Stomach smooth muscle (tissue), 2 donors: Measurements from ENCODE around the gene TCTA.

Experiments
- H3K27ac ChIP-seq: one replicate; pipeline ENCODE4 v1.7.0; 2013; ENCODE audit warnings: mild to moderate bottlenecking, low read length, inconsistent platforms
- H3K27me3 ChIP-seq, 2 donors: one replicate each; pipeline ENCODE4 v1.7.0; 2013; ENCODE audit warnings: low read length in 2 of 2; ENCODE audit not compliant: insufficient read depth in 2 of 2, control insufficient read depth in 1 of 2
- H3K36me3 ChIP-seq, 2 donors: one replicate each; pipeline ENCODE4 v1.7.0; 2013; ENCODE audit warnings: low read length in 2 of 2; ENCODE audit not compliant: control insufficient read depth in 2 of 2, insufficient read depth in 2 of 2
- H3K4me1 ChIP-seq: one replicate; pipeline ENCODE4 v1.7.0; 2013; ENCODE audit warnings: low read length; ENCODE audit not compliant: control insufficient read depth, insufficient read depth
- H3K4me3 ChIP-seq, 2 donors: one replicate each; pipeline ENCODE4 v1.7.0; 2013; ENCODE audit warnings: low read length in 2 of 2
- H3K9ac ChIP-seq, 2 donors: one replicate each; pipeline ENCODE4 v1.7.0; 2013; ENCODE audit warnings: low read length in 2 of 2, mild to moderate bottlenecking in 1 of 2
- H3K9me3 ChIP-seq, 2 donors: one replicate each; pipeline ENCODE4 v1.7.0; 2013; ENCODE audit warnings: low read length in 2 of 2; ENCODE audit not compliant: control insufficient read depth in 2 of 2
- donor health status: healthy.
- donor health status: Pancreatic carcinoma.

Gene TCTA, protein sequence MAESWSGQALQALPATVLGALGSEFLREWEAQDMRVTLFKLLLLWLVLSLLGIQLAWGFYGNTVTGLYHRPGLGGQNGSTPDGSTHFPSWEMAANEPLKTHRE

DNA sequence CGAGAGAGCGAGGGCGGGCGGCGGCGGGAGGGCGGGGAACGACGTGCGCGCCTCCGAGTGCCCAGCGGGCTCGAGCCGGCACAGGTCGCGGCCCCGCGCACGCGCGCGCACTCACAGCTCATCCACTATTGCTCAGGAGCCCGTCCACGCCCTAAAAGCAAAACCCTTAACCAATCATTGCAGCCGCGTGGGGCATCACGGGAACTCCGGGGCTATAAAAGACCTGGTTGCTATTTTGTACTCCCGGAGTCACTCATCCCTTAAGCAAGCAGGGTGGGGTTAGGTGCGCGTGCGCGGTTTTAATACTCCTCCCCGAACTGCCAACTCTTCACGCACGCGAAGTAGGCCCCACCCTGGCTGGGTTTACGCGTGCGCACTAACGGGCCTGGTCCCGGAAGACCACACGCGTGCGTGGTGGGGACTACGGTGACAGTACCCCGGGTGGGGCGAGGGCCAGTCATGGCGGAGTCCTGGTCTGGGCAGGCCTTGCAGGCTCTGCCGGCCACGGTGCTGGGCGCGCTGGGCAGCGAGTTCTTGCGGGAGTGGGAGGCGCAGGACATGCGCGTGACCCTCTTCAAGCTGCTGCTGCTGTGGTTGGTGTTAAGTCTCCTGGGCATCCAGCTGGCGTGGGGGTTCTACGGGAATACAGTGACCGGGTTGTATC is at the start of gene TCTA, which contains the start of gene RHOA:
Gene TCTA (plus strand): TSS at position 456 of the 664 bp plus-strand sequence. CDS start 4 bp downstream, at position 460.
Gene RHOA (minus strand): TSS at position 9 of the 664 bp plus-strand sequence. CDS start 36,387 bp downstream, outside the sequence.
- peaks cover 7 to 14% of the 10 kb centered on the region in 2 donors for H3K36me3 ChIP-seq
- H3K4me3 ChIP-seq, result peak within 1 kb of the TSS; percentile 97 to 98
- peaks cover 37% of the 10 kb centered on the region for H3K4me1 ChIP-seq
- peak within 1 kb of the TSS; percentile 95 to 96 for H3K9ac ChIP-seq
- no peaks in the 10 kb centered on the region for H3K9me3 ChIP-seq
- H3K27ac ChIP-seq, result peak within 1 kb of the TSS; percentile 88
- no peaks in the 10 kb centered on the region for H3K27me3 ChIP-seq

DNA sequence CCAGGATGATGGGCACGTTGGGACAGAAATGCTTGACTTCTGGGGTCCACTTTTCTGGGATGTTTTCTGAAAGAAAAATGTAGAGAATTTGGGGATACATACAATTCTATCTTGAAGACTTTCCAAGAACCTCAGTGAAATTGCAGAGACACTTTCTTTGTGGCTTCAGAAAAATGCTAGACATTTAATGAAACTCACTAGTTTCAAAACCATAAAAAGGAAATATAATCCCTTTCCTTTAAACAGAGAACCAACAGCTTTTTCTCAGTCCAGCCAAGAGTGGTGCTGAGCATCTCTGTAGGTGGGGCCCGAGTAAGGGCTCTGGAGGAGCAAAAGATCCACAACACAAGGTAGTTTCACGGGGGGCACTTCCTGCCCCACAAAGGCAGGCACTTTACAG is 49.7 kb upstream of the TCTA start:
- peaks cover 10% of the 10 kb centered on the region for H3K4me1 ChIP-seq
- no peak overlapping the region for H3K9ac ChIP-seq
- peaks cover 28 to 37% of the 10 kb centered on the region in 2 donors for H3K36me3 ChIP-seq
- no peak overlapping the region for H3K27ac ChIP-seq
- H3K27me3 ChIP-seq, result no peaks in the 10 kb centered on the region
- H3K9me3 ChIP-seq, result no peaks in the 10 kb centered on the region
- no peak overlapping the region for H3K4me3 ChIP-seq

DNA sequence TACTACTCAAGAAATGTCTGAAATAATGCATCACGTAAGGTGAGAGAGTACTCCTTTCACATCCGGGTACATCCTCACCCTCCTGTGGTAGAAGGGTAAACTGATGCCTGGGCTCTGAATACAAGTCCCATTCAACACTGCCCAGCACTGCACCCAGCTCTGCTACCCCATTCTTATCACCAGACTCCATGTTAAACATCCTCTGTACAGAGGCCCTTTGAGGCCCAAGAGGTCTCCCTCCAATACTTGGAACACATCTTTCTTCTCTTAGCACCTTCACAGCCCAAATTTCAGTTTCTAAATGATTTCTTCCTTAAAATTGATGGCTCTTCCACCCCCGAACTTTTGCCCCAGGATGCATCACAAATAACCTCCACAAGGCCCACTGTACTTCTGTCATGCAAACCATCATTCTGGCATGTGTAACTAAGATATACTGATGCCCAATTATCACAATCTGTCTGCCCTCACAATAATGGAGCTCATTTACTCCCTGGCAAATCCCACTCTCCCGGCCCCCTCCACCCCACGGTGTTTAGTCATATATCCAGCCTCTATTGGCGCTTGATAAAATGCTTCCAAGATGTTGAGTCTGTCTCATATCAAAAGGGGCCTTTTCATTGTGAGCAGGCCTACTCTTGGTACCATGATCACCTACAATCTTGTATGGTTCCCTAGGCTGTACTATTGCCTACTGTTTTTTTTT is 41.5 kb upstream of the TCTA start:
- Histone ChIP-seq H3K4me3 (no peak overlapping the region), H3K27ac (no peak overlapping the region), H3K4me1 (peaks cover 4% of the 10 kb centered on the region), H3K27me3 (no peaks in the 10 kb centered on the region), H3K36me3 (peaks cover 40 to 46% of the 10 kb centered on the region in 2 donors), H3K9ac (no peak overlapping the region), H3K9me3 (no peaks in the 10 kb centered on the region)

DNA sequence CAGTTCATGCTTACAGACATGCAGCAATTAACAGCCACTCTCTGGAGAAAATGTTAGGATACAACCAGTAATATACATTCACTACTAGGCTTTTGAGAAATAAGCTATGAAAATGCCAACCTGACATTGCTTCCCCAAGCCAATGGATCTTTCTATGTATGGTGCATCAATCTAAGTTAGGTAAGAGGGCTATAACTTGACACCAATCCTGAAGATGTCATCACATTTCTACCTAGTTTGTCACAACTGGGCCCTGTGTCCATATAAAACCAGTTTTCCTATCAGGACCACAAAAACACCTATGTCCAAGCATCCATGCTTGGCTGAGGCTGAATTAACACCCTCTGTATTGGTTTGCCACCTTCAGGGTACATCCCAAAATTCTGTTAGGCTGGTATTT is 40.3 kb upstream of the TCTA start:
- H3K4me1 ChIP-seq, result peaks cover 4% of the 10 kb centered on the region
- peaks cover 34 to 37% of the 10 kb centered on the region in 2 donors for H3K36me3 ChIP-seq
- no peak overlapping the region for H3K9ac ChIP-seq
- no peaks in the 10 kb centered on the region for H3K9me3 ChIP-seq
- H3K27me3 ChIP-seq, result no peaks in the 10 kb centered on the region
- H3K4me3 ChIP-seq, result no peak overlapping the region
- no peak overlapping the region for H3K27ac ChIP-seq

DNA sequence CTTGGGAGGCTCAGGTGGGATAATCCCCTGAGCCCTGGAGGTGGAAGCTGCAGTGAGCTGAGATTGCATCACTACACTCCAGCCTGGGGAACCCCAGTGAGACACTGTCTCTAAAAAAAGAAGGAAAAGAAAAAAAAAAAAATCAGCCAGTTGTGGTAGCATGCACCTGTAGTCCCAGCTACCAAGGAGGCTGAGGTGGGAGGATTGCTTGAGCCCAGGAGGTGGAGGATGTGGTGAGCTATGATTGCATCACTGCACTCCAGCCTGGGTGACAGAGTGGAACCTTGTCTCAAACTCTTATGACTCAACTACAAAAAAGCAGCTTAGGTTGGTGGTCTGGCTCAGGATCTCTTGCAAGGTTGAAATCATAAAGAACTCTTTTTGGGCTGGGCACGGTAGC is 34.7 kb upstream of the TCTA start:
- Histone ChIP-seq H3K9ac (no peak overlapping the region), H3K27ac (no peak overlapping the region), H3K9me3 (no peaks in the 10 kb centered on the region), H3K36me3 (peaks cover 21 to 23% of the 10 kb centered on the region in 2 donors), H3K4me1 (peaks cover 3% of the 10 kb centered on the region), H3K27me3 (no peaks in the 10 kb centered on the region), H3K4me3 (no peak overlapping the region)

DNA sequence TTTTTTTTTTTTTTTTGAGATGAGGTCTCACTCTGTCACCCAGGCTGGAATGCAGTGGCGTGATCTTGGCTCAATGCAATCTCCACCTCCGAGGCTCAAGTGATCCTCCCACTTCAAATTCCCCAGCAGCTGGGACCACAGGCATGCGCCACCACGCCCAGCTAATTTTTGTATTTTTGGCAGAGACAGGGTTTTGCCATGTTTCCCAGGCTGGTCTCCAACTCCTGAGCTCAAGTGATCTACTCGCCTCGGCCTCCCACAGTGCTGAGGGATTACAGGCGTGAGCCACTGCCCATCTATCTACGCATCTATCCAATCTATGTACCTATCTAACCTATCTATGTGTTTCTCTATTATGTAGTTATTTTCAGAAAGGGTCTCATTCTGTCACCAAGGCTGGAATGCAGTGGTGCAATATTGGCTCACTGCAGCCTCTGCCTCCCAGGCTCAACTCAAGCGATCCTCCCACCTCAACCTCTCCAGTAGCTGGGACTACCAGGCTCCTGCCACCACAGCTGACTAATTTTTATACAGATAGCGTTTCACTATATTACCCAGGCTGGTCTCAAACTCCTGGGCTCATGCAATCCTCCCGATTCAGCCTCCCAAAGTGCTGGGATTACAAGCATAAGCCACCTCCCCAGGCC is 33.9 kb upstream of the TCTA start:
- H3K36me3 ChIP-seq, result peaks cover 15 to 16% of the 10 kb centered on the region in 2 donors
- H3K4me3 ChIP-seq, result no peak overlapping the region
- H3K9ac ChIP-seq, result no peak overlapping the region
- no peak overlapping the region for H3K27ac ChIP-seq
- H3K9me3 ChIP-seq, result no peaks in the 10 kb centered on the region
- no peaks in the 10 kb centered on the region for H3K27me3 ChIP-seq
- H3K4me1 ChIP-seq, result peaks cover 3% of the 10 kb centered on the region

DNA sequence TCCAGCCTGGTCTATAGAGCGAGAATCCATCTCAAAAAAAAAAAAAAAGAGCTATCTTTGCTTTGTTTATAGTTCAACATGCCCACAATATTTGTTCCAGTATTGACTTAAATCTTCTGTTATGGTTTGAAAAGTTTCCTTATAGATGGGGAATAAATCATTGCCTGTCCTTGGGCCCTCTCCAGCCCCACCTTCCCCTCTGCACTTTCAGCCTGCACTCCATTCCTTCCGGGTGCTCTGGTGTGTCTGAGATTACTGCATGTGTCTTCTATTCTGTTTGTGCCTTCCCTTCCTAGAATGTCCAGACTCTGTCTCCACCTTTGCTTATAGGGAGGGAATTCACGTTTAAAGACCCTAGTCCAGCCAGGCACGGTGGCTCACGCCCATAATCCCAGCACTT is 28.8 kb upstream of the TCTA start:
- no peak overlapping the region for H3K4me3 ChIP-seq
- no peaks in the 10 kb centered on the region for H3K9me3 ChIP-seq
- H3K27ac ChIP-seq, result no peak overlapping the region
- H3K36me3 ChIP-seq, result no peaks in the 10 kb centered on the region
- H3K27me3 ChIP-seq, result no peaks in the 10 kb centered on the region
- peaks cover 3% of the 10 kb centered on the region for H3K4me1 ChIP-seq
- H3K9ac ChIP-seq, result no peak overlapping the region

DNA sequence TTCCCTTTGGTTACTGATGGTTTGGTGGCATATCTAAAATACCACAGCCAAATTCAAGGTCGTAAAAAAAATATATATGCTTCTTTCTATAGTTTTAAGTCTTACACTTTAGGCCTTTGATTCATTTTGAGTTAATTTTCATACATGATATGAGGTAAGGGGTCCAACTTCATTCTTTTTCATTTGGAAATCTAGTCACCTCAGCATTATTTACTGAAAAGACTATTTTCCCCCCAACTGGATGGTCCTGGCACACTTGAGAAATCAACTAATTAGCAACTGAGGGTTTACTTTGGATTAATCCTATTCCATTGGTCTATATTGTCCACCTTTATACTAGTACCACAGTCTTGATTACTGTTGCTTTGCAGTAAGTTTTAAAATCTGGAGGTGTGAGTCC is 26.6 kb upstream of the TCTA start:
- Histone ChIP-seq H3K4me1 (no peaks in the 10 kb centered on the region), H3K36me3 (no peaks in the 10 kb centered on the region), H3K27me3 (no peaks in the 10 kb centered on the region), H3K27ac (no peak overlapping the region), H3K9ac (no peak overlapping the region), H3K9me3 (no peaks in the 10 kb centered on the region), H3K4me3 (no peak overlapping the region)

DNA sequence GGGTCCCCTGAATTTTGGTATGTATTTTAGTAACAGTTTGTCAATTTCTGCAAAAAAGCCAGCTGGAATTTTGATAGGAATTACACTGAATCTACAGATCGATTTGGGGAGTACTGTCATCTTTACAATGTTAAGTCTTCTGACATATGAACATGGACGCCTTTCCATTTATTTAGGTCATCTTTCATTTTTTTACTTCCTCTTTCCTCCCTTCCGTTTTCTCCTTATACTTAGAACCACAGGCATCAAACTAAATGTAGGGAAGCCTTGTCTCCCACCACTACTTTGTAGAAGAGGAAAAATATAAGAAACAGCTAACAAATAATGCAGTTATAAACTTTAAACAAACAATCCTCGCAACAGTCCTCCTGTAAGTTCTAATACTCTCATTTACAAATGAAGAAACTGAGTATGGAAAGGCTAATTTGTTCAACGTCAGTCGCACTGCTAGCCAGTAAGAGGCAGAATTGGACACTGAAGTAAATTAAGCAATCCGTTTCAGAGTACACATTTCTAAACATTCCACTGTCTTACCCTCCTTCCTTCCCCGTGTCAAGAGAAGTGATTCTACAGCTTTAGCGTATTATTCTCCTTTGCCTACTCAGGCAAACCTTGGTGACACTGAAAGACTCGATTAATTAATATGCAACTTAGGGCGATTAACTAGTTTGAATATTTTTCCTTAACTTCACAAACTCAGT is 26.0 kb upstream of the TCTA start:
- H3K27me3 ChIP-seq, result no peaks in the 10 kb centered on the region
- no peaks in the 10 kb centered on the region for H3K4me1 ChIP-seq
- no peak overlapping the region for H3K27ac ChIP-seq
- no peaks in the 10 kb centered on the region for H3K36me3 ChIP-seq
- no peak overlapping the region for H3K9ac ChIP-seq
- H3K4me3 ChIP-seq, result no peak overlapping the region
- no peaks in the 10 kb centered on the region for H3K9me3 ChIP-seq

DNA sequence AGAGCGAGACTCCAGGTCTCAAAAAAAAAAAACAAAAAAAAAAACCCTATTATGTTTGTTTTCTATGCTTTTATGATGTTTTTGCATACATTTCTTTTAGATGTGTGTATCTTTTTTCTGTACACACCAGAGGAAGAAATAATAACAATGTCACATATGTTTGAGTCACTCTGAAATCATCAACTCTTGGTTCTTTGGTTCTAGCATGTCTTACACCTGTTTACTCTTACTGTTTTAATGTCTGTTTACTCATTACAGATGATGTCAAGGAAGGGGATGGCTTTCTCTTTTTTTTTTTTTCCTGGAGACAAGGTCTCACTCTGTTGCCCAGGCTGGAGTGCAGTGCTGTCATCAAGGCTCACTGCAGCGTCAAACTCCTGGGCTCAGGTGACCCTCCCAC is 24.5 kb upstream of the TCTA start:
- H3K36me3 ChIP-seq, result no peaks in the 10 kb centered on the region
- H3K27ac ChIP-seq, result no peak overlapping the region
- H3K27me3 ChIP-seq, result no peaks in the 10 kb centered on the region
- no peak overlapping the region for H3K4me3 ChIP-seq
- H3K9ac ChIP-seq, result no peak overlapping the region
- H3K4me1 ChIP-seq, result peaks cover 2% of the 10 kb centered on the region
- no peaks in the 10 kb centered on the region for H3K9me3 ChIP-seq
